HG03025 (cell line): ENCODE results near the gene PTBP3.
"Not testable (repeated sequence)": the region's sequence is repeated elsewhere in the genome, so short reads cannot be mapped to it uniquely, and the experiment has no call there.

Source experiments
- ATAC-seq: cut with Tn5 transposase; IDR thresholded peaks from one replicate; pipeline ENCODE4 v1.9.1; 2021; ENCODE audit warnings: mild to moderate bottlenecking, moderate library complexity; ENCODE audit not compliant: unreplicated experiment, low FRiP score

The PTBP3 gene

DNA sequence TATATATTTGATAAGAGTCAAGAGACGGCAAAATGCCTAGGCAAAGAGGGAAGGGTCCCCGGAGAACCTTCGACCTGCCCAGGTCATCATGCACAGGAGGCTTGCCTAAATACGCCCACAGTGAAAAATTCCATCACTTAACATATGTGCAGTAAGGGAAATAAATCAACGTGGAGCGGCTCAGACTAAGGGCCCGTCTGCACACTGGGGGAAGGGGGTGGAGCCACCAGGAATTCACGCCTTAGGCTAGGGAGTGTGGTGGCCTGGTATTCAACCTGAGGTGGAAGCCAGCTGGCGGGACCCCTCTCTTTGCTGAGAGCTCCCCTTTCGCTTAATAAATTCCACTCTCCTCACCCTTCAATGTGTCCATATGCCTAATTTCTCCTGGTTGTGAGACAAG, 8.3 kb downstream of the PTBP3 start:
- no peak for ATAC-seq

DNA sequence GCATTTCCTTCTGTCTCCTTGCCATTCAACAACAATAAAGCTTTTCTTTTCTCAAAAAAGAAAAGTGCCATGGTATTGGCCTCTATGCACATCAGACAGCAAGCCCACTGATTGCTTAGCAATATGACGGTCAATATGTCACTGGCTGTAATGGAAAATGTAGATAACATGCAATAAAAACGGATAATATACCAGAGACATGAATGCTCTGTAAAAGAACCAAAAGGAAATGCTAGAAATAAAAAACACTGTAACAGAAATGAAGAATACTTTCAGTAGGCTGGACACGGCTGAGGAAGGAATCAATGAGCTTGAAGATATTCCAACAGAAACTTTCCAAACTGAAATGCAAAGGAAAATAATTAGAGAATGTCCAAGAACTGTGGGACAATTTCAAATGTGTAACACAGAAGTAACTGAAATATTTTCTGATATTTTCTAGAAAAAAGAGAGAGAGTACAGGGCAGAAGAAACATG, 10.0 kb downstream of the PTBP3 start:
- ATAC-seq = no peak

DNA sequence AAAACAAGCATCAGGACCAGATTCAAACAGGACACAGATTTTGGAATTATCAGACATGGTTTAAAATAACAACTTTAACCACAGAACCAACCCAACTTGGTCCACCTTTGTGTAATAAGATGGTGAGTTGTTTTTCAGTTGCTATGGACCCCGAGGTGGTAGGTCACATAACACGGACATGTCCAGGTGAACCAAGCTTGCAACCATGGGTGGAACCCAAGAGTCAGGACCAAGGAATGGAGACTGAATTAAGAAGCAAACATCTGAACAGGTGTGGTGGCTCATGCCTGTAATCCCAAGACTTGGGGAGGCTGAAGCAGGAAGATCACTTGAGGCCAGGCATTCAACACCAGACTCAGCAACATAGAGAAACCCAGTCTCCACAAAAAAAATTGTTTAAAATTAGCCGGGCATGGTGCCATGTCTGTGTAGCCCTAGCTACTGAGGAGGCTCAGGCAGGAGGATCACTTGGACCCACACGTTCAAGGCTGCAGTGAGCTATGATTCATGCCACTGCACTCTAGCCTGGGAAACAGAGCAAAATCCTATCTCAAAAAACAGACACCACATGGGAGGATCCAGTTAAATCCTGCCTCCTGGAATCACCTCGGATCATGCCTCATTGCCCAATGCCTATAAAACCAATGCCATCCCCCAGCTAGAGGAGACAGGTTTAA, 10.6 kb downstream of the PTBP3 start:
- ATAC-seq = no peak

DNA sequence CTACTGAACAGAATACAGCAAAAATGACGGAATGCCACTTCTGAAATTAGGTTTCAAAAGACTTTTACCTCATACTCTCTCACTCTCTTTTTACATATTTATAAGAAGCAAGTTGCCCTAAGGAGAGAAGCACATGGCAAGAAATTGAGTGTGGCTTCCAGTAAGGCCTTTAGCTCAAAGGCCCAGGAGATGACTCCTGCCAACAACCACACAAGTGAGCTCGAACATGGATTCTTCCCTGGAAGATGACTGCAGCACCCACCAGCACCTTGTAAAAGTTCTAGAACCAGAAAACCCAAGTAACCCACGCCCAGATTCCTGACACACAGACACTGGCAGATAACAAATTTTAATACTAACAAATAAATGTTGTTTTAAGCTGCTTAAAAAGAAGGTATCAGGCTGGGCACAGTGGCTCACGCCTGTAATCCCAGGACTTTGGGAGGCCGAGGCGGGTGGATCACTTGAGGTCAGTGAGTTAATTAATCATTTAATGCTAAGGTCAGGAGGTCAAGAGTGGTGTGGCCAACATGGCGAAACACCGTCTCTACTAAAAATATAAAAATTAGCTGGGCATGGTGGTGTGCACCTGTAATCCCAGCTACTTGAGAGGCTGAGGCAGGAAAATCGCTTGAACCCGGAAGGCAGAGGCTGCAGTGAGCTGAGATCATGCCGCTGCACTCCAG, 17.0 kb downstream of the PTBP3 start:
- no peak for ATAC-seq

DNA sequence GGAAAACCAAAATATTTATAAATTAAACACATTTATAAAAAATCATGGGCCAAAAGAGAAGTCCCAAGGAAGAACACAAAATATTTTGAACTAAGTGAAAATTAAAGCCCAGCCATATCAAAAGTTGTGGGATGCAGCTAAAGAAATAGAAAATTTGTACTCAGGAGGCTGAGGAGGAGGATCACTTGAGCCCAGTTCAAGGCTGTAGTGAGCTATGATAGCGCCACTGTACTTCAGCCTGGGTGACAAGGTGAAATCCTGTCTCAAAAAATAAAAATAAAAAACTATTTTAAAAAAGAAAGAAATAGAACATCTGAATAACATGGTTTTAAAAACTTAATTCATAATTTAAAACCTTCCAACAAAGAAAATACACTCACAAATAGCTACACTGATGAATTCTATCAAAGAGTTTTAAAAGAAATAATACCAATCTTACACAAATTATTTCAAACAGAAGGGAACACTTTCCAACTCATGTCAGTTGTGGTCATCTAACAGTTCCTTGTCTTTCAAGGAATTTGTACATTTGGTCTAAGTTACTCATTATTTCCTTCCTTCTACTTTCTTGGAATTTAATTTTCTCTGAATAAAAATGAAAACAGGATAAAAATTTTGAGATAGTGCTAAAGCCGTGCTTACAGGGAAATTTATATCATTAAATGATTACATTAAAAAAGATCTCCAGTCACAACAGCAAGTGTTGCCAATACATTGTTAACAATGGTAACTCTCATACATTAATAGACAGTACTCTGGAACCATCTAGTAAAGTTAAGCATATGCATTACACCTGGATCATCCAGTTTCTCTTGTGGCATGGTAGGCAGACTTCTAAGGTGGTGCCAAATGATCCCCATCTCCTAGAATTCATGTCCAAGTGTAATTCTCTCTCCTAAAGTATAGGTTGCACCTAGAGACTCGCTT, 17.8 kb downstream of the PTBP3 start:
- ATAC-seq = no peak

DNA sequence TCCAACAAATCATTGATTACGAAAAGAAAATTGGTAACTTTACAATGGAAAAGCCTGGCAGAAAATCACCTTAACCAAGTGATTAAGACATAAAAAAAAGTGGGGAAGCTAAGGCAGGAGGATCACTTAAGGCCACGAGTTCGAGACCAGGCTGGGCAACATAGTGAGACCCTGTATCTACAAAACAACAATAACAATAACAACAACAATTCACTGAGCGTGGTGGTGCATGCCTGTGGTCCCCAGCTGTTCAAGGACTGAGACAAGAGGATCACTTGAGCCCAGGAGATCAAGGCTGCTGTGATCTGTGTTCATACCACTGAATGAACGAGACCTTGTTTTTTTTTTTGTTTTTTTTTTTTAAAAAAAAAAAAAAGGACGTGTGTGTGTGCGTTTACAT, 21.3 kb downstream of the PTBP3 start:
- ATAC-seq = no peak

DNA sequence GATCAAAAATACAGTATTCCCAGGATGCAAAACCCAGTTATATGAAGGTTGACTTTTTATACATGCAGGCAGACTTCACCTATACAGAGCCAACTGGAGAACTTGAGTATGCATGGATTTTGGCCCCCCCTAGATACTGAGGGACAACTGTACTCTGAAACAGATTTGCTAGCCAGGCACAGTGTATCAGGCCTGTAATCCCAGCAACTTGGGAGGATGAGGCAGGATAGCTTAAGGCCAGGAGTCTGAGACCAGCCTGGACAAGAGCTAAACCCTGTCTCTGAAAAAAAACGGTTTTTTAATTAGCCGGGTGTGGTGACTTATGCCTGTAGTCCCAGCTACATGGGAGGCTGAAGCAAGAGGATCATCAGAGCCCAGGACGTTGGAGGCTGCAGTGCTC, 21.9 kb downstream of the PTBP3 start:
- ATAC-seq = no peak

DNA sequence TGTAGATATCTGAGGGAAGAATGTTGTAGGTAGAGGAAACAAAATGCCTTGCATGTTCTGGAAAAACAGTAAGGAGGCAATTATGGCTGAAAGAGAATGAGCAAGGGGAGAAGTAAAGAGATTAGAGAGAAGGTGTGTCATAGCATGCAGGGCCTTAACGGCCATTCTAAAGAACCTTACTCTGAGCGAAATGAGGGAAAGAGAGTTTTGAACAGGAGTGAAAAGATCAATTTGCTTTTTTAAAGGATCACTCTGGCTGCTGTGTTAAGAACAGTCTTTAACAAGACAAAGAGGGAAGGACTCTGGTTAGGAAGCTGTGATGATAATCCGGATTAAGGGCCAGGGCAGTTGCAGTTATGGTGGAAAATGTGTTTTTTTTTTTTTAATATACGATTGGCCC, 22.6 kb downstream of the PTBP3 start:
- ATAC-seq = no peak

DNA sequence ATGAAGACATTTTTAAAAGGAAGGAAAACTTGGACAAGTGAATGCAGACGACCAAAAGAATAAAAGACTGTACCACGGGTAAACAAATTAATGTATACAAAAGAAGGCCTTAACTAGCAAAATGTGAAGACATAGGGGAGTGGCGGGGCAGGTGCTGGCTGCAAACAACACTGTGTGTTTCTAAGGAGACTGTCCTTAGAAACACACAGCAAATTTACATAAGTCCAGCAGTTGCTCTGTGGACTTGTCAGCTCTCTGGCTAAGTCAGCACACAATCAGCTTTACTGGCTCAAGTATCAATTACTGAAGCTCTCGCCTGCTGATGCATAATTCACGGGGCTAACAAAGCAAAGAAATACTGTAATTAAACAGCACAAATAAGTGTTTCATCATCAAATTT, 24.8 kb downstream of the PTBP3 start:
- ATAC-seq = no peak

DNA sequence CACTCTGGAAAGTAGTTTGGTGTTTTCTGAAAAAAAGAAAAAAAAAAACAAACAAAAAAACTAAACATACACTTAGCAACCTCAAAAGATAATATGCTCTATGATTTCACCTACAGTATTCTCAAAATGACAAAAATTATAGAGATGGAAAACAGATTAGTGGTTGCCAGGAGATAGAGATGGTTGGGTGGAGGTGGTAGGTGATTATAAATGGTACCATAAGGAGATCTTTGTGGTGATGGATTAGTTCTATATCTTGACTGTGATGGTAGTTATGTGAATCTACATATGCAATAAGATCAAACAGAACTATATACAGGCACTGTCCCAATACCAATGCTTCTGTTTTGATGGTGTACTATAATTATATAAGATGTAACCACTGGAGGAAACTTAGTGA, 32.0 kb downstream of the PTBP3 start:
- no peak for ATAC-seq

DNA sequence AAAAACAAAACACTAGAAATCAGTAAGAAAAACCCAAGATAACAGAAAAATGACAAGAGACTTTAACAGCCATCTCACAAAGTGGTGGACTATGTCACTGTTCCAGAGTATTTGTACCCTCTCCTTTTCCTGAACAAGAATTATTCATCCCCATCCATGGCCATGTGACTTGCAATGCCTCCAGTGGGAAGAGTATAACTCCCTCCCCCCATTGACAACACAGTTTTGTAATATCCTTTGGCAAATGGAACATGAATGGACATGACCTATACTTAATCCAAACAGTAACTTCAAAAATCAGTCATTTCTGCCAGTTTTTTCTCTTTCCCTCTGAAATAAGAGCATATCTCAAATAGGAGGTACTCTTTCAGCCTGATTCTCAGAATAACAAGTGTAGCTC, 33.9 kb downstream of the PTBP3 start:
- no peak for ATAC-seq

DNA sequence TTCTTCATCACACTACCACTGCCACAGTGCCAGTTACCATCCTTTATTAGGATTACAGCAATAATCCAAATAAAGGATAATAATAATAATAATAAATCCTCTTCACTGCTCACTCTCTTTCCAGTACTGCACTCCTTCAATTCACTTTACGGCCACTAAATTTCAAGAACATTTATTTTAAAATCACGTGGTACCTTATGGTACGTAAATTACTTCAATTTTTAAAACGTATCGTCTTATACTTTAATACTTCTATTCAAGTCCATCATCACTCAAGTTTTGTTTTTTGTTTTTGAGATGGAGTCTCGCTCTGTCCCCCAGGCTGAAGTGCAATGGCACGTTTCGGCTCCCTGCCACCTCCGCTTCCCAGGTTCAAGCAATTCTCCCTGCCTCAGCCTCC, 36.5 kb downstream of the PTBP3 start:
- no peak for ATAC-seq

DNA sequence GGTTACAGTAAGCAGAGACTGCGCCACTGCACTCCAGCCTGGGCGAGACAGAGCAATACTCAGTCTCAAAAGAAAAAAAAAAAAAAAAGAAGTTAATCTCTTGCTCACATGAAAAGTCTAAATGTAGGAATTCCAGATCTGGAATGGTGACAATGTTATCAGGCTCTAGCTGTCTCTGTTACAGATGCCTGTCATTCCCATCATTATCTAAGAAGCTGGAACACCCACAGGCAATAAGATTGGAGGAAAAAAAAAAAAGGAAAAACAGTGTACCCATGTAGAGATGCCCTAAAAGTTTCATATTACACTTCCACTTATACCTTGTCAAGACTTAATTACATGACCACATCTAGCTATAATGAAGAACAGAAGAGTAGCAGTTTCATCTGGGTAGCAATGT, 38.2 kb downstream of the PTBP3 start:
- ATAC-seq = no peak

DNA sequence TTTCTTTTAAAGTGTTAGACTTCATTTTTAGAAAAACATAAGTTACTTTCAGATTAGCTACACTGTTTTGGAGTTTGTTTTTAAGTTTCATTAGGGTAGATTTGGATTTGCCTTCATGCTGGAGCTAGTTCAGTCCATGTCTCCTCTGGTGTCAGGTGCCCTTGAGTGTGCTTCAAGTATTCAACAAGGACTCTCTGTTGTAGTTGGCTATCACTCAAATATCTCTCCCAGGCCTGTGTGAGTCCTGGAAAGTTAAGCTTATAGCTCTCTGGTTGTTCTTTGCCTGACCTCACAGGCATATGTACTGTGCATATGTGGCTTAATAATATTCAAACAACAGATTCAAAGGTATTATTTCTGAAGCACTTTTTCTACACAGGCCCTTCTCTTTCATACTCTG, 45.4 kb downstream of the PTBP3 start:
- no peak for ATAC-seq

DNA sequence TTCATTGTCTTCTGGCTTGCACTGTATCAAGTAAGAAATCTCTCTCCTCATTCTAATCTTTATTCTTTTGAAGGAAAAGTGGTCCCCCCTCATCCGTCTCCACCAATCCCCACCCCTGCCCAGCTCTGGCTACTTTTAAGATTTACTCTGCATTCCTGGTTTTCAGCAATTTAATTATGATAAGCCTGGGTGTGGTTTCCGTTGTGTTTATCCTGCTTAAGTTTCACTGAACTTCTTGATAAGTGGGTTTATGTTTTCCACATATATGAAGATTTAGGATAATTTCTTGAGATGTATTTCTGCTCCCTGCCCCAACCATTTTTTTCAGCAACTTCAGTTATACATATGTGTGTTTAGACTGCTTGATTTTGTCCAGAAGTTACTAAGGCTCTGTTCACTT, 46.5 kb downstream of the PTBP3 start:
- no peak for ATAC-seq

DNA sequence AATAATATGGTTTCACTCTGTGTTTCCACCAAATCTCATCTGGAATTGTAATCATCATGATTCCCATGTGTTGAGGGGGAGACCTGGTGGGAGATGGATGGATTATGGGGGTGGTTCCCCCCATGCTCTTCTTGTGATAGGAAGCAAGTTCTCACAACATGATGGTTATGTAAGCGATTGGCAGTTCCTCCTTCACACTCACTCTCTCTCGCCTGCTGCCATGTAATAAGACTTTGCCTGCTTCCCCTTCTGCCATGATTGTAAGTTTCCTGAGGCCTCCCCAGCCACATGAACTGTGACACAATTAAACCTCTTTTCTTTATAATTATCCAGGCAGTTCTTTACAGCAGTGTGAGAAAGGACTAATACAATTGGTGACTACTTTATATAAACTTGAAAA, 48.4 kb downstream of the PTBP3 start:
- no peak for ATAC-seq

DNA sequence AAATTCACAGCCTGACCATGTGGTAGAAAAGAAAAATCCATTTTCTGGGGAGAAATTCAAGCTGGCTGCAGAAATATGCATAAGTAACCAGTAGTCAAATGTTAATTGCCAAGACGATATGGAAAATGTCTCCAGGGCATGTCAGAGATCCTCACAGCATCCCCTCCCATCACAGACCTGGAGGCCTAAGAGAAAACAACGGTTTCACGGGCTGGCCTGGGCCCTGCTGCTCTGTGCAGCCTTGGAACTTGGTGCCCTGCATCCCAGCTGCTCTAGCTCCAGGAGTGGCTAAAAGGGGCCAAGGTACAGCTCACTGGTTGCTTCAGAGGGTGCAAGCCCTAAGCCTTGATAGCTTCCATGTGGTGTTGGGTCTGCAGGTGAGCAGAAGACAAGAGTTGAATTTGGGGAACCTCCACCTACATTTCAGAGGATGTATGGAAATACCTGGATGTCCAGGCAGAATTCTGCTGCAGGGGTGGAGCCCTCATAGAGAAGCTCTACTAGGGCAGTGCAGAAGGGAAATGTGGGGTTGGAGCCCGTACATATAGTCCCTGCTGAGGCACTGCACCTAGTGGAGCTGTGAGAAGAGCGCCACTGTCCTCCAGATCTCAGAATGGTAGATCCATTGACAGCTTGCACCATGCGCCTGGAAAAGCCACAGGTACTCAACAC, 49.7 kb downstream of the PTBP3 start:
- no peak for ATAC-seq

DNA sequence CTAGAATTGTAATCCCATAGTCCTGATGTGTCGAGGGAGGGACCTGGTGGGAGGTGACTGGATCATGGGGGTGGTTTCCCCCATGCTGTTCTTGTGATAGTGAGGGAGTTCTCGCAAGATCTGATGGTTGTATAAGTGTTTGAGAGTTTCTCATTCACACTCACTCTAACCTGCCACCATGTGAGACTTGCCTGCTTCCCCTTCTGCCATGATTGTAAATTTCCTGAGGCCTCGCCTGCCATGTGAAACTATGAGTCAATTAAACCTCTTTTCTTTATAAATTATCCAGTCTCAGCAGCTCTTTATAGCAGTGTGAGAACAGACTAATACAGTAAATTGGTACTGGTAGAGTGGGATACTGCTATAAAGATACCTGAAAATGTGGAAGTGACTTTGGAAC, 50.6 kb downstream of the PTBP3 start:
- not testable (repeated sequence) for ATAC-seq

DNA sequence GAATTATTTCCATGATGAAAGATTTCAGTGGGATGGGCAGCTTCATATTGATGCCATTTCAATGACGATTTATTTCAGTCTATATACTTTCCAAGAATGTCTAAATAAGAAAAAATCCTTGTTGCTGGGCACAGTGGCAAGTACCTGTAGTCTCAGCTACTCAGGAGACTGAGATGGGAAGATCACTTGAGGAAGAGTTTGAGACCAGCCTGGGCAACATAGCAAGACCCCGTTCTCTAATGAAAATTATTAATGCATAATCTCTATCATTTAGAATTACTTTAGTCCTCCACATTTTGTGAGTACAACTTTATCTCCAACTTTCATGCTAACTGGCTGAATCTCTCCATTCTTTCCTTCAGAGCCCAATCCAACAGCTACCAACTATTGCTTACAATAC, 52.5 kb downstream of the PTBP3 start:
- no peak for ATAC-seq

DNA sequence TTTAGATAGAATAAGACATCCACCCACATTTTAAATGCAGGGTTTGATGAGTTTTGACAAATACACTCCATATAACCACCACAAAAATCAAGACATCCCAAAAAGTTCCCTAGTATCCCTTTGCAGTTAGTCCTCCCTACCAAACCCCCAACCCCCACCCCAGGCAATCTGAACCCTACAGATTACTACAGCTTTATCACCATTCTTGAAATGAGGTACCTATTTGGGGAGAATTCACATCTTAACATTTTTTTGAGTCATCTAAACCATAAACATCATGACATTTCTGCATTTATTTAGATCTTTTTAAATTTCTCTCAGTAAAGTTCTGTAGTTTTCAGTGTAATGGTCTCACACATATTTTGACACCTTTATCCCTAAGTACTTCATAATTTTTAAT, 53.9 kb downstream of the PTBP3 start:
- no peak for ATAC-seq

DNA sequence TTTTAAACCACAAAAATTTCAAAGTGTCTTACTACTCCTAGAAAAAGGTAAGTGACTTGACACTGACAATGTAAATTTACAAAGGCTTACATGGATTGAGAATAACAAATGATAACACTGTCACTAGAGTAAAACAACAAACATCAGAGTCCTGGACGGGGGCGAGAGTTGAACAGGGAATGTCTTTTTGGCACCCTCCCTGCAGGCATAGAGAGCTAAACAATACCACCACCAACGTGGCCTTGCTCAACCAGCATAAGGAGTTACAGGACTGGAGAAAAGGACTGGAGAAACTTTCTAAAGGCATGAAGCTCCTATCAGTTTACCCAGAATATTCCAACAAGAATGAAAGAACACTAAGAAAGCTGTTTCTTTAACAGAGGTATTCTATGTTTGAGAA, 55.3 kb downstream of the PTBP3 start:
- no peak for ATAC-seq
